Activated CD8-positive, alpha-beta memory T cell treated with anti-CD3 and anti-CD28 coated beads, Interleukin-2, amount 50 U/mL, for 4 hours (primary cell): ENCODE measurements around the gene DCAF6.

ENCODE experiments used
- DNase-seq: peaks from one replicate; pipeline ENCODE4 v3.0.0-alpha.2; 2020

Gene DCAF6

GRCh38 chr1:168088511-168089325 lies 152.2 kb downstream of the DCAF6 start:
- no peak for DNase-seq

- no peak for DNase-seq
Measured at GRCh38 chr1:168089326-168089978, 153.0 kb downstream of the DCAF6 start.

DNA sequence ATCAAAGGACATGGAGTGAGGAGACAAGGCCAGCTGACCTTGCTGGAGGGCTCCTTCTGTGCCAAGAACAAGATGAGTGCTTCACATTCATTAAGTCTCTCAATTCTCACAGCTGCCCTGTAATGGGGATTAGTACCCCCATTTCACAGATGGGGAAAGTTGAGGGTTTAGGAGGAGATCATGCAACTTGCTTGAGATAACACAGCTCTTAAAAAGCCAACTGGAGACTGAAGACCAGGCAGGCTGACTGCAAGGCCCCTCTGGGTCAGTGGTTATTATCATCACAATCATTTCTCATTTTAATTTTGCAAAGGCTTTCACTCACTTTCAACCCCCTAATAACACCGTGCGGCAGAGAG lies 153.5 kb downstream of the DCAF6 start:
- DNase-seq: no peak

GRCh38 chr1:168090395-168090794 lies 153.9 kb downstream of the DCAF6 start:
- DNase-seq: no peak

- no peak for DNase-seq
Measured at GRCh38 chr1:168091063-168091462, 154.6 kb downstream of the DCAF6 start.

DNA sequence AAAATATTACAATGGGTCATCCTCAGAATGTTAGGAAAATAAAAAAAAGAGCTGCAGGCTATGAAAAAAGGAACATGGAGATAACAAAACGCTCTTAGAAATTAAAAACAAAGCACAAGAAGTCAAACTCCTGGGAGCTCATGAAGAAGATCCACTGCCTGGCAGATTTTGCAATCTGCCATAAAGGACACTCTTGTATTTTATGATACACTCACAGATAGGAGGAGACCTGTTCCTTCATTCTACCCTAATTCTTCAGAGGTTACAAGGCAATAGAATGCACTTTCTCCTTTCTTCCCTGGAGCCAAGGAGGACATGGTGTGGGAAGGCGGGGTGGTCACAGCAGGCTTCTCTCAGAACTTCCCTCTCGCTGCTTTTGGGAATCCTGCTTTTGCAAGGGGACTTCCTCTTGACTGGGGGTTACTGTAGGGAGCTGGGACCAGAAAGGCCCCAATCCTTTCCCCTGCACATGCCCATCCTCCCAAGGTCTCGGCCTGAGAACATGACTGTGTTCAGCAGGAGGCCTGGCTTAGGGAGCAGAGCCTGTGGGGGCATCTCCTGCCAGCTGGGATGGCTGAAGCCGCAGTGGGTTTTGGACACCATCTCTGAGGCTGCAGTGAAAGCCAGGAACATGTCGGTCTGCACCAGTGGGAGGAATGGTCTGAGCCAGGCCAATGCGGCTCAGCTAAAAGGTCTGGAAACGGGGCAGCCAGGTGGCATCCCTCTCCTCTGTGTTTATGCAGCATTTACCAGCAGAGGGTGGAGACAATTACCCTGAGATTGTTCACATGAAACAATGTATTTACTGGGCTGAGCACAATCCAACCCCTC lies 155.5 kb downstream of the DCAF6 start:
- no peak for DNase-seq

DNA sequence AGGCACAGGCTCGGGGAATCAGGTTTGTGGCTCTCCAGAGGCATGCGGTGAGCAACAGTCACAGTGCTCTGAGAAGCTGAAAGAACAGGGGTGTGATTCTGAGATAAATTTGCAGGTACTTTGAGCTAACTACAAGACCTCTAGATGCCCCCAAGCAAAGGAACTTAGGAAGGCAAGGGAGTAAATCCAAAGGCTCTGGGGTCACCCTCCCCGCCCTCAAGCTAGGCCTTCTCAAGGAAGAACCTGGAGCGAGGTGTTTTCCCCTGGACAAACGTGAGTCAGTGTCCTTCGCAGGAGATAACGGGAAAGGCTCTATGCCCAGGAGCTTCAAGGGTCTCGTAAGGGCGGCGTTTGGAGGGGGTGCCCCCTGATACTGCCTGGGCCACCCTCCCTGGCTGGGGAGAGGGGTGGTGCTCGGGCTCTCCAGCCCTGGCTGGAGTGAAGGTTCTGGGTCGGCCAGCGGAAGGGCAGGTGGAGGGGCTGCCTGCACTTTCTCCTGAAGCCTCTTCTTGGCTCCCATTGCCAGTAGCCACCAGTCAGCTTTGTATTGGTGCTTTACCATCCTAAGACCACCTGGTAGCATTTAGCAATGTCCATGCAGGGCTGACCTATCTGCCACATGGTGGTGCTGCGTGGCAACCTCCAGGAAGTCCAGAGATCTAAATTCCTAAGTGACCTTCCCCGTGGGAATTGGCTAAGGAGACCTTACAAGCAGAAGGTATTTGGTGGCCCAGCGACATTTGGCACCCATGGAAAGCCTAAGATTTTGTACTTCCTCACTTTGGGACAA lies 156.3 kb downstream of the DCAF6 start:
- no peak for DNase-seq

- DNase-seq: no peak
Measured at GRCh38 chr1:168093616-168094015, 157.1 kb downstream of the DCAF6 start.

DNA sequence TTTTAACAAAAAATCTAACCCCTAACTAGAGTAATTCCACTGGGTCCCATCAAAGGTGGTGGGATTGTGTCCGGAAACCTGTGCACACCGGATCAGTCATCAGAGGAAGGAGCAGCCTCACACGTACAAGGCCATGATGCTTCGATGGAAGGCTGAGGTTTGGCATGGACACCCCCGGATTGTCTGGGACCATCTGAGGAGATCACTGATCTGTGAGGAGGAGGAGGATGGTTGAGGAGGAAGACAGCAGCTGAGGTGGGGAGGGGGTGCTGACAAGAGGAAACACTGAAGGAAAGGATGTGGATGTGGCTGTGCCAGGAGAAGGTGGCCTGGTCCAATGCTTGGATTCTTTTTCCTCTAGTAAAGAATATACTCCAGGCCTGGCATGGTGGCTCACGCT lies 159.0 kb downstream of the DCAF6 start:
- DNase-seq: no peak

DNA sequence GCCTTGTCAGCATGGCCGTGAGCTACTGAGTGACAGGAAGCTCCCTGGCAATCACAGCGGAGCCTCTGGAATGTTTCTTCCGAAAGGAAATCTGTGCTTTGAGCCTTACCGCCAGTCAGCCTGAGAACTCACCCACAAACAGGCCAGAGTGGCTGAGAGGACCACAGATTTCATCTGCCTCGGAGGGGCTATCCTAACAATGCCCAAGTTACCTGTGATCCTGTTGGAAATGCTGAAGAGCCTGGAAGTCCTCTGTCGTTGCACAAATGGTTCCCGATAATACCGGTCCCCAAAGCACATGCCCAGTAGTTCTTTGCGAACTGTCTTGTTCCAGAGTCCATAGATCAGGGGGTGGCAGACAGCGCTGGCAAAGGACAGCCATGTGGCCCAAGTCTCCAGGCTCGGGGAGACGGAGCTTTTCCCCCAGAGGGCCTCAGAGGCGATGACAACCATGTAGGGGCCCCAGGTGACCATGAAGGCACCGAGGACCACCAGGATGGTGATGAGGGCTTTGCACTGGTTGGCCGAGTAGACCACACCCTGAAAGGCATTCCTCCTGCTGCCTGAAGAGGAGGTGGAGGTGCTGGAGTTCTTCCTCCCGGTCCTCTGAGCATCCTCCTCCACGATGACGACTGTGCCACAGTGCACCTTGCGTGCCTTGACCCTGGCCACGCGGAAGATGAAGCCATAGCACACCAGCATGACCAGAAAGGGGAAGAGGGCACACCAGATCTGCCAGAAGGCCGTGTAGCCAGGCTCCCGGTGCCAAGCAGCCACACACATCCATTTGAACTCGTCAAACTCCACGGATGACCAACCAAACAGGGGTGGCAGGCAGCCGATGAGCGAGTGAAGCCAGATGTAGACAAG lies 160.0 kb downstream of the DCAF6 start:
- DNase-seq: no peak

DNA sequence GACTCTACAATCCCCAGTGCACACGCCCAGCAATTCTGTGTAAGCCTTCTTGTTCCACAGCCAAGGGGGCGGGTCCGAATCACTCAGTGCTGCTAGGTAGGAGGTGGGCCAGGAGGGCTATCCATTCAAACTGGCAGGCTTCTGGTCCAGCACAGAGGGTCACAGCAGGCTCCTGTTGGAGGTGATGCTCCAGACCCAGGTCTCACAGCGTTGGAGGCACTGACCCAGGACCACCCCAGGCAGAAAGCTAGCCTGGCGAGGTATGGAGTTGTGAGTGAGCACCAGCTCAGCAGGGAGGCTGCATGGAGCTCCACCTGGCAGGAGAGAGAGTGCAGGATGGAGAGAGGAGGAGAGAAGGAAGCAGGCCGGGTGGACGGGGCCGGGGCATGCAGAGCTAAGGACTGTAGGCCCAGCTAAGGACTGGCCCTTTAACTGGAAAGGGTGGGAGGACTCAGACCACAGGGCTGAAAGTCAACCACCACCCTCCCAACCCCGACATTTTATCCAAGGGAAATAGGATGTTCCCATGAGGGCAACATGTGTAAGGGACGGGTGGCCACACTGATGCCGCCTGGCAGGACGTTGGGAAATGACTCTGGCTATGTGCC lies 161.5 kb downstream of the DCAF6 start:
- DNase-seq: no peak

- DNase-seq: no peak
Measured at GRCh38 chr1:168098534-168099320, 162.2 kb downstream of the DCAF6 start.

- no peak for DNase-seq
Measured at GRCh38 chr1:168099337-168099801, 162.9 kb downstream of the DCAF6 start.

DNA sequence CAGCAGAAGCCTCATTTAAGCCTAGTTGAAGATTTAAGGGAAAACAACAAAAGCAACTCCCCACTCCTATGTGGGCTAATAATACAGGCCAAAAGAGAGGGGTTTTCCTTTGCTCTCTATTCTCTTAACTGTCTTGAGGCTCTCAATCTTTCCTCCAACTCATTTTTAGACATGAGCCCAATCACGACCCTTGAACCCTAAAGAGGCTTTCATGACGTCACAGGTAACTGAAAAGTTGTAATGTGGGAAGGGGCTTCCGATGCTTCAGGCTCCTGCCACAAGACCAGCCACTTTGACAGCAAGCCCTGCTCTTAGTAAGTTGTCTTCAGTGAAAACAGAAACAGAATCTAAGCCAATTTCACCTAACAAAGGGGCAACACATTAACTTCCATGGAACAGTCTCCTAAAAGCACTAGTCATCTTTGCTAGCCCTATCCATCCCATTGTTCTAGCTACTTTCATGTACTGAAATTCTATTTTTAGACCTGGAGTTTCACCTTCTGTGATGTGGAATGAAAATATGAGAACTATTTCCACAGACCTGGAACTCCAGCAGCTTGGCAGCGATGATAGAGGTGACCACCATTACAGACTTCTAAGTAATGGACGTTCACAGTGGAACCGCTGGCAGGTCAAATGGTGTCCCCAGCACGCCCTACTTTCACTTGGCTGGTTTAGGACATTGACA lies 164.0 kb downstream of the DCAF6 start:
- DNase-seq: no peak

GRCh38 chr1:168101336-168101735 lies 164.9 kb downstream of the DCAF6 start:
- DNase-seq: no peak

DNA sequence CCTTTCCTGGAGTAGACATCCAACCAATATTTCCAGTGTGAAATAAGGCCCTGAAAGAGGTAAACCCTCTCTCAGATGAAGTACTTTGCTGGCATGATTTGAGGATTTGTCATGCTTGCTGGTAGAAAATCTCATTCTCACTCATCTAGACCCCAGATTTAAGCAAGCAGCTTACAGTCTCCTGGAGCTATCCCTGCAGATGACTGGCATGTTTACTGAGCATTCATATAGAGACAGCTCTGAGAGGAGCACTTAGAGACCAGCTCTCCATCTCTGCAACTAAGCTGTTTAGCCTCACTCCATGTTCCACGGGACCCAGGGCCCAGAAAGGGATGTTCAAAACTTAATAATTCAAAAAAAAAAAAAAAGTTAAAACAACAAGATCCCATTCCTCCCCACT lies 166.0 kb downstream of the DCAF6 start:
- DNase-seq: no peak

GRCh38 chr1:168104535-168104934 lies 168.1 kb downstream of the DCAF6 start:
- no peak for DNase-seq

- DNase-seq: no peak
Measured at GRCh38 chr1:168105846-168106245, 169.4 kb downstream of the DCAF6 start.

GRCh38 chr1:168106274-168106673 lies 169.8 kb downstream of the DCAF6 start:
- no peak for DNase-seq
